NCI-H1694 treated with DMSO at 0.1 percent for 48 hours (cell line): ENCODE results near the gene SVOP.
A peak's percentile ranks its signal among the peaks of the same experiment; 100 is the strongest.

ENCODE experiments used
- DNase-seq: peaks from one replicate; lab custom pipeline; 2025; lab: John Stamatoyannopoulos, UW

Gene SVOP

DNA sequence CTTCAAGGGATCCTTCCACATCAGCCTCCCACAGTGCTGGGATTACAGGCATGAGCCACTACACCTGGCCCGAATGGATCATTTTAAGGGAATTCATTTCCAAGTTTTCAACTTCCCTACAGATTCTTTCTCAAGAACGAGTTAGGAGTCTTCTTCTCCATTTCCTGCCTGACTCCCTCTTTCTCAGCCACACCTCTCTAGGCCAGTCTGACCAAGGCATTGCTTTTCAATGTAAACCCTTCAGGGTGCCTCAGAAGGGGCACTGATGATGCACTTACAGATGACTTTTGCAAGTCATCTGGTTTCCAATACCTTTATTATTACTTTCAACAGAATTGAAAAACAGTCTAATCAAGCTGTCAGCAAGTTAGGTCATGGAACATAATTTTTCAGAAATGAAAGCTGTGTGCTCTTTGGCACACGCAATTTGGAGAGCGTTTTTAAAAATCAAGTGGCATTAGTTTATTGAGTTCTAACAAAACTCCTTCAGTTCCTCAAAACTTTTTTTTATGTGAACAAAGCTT is 47.2 kb downstream of the SVOP start:
- DNase-seq = no peak

DNA sequence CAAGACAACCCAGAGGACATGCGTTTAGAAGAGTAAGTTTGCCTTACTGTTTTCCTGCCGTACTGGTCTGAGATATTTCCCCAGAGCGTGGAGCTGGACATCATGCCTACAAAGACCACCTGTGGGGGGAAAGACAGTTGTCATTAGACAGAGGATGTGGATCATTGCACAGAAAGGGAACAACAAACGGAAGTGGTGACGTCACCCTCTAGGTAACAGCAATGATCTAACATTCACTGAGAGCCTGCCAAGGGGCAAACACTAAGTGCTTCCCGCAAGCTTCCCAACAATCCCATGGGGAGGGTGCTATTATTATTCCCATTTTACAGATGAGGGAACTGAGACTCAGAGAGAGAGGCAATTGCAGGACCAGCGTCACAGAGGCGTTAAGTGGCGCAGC is 48.5 kb downstream of the SVOP start:
- no peak for DNase-seq

- DNase-seq = no peak
These were observed 51.2 kb downstream of the SVOP start for GRCh38 chr12:108969622-108970021.

DNA sequence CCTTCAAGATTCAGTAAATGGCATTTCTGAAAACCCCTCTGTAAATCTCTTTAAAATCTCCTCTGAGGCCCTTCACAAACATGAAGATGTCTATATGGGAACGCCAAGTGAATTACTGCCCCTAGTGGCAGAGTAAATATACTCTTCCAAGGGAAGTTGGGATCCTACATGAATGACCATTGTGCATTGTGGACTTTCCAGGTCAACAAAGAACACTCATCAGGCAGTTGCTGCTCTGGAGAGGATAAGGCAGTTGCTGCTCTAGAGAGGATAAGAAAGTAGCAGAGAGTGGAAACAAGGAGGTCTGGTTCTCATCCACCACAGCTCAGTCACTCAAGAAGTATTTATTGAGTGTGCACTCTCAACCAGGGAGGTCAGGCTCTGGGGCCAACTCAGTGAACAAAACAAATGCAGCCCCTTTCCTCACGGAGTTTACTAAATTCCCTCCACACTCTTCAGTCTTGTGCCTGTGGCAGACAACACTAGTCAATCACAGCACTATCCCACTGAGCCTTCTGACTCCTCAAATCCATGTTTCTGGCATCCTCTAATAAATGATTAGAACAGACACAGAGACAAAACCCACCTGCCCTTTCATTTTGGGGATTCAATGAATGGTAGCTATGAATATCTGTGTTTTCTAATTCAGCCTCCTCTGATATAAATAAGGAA is 52.9 kb downstream of the SVOP start:
- peak; percentile 4 for DNase-seq

GRCh38 chr12:108966378-108967151 is 54.3 kb downstream of the SVOP start:
- no peak for DNase-seq

DNA sequence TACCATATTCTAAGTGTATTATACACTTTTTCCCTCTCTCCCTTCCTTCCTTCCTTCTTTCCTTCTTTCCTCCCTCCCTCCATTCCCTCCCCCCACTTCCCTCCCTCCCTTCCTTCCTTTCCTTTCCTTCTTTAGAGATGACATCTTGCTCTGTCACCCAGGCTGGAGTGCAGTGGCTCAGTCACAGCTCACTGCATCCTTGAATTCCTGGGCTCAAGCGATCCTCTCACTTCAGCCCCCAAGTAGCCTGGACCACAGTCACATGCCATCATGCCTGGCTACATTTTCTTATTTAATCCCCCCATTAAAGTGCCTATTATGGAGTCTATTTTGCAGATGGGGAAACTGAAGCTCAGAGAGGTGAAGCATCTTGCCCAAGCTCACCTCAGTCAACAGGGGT is 55.0 kb downstream of the SVOP start:
- no peak for DNase-seq

- no peak for DNase-seq
These were observed 56.2 kb downstream of the SVOP start for GRCh38 chr12:108964371-108965352.

- DNase-seq = no peak
These were observed 58.6 kb downstream of the SVOP start for GRCh38 chr12:108962256-108962655.

GRCh38 chr12:108959748-108960655 is 60.9 kb downstream of the SVOP start:
- no peak for DNase-seq

GRCh38 chr12:108955225-108955835 is 65.5 kb downstream of the SVOP start:
- DNase-seq = no peak

DNA sequence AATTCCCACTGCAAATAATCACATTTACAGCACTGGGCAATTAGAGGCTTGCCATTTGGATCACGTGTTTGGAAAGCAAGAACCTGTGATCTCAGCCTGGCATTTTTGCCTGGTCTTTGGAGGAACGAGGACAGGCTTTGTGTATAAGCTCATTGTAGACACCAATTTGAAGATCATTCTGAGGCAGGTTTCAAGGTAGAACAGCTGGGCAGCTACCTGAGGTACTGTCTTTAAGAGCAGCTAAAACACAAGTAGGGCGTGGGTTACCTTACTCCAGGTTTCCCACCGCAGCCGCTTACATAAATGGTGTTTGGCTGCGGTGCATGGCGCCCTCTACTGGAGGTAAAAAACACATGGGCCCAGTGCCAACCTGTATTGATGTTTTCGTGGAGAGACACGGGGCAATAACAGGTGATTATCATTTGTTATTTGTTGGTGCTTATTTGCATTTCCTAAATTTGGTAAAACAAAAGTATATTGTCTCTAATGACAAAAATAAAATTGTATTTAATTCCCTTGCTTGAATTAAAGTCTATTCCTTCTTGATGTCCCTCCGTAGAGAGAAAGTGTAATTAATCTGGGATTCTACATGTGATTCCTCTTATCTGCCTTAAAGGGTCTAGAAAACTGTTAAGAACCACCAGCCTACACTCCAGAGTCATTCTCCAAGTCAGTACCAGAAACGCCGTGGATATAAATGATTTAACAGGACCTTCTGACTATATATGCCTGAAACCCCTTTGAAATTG is 69.7 kb downstream of the SVOP start:
- peak; percentile 29 for DNase-seq

- no peak for DNase-seq
These were observed 70.9 kb downstream of the SVOP start for GRCh38 chr12:108949976-108950375.

- no peak for DNase-seq
These were observed 72.5 kb downstream of the SVOP start for GRCh38 chr12:108948367-108948766.

GRCh38 chr12:108947097-108947496 is 73.8 kb downstream of the SVOP start:
- no peak for DNase-seq

DNA sequence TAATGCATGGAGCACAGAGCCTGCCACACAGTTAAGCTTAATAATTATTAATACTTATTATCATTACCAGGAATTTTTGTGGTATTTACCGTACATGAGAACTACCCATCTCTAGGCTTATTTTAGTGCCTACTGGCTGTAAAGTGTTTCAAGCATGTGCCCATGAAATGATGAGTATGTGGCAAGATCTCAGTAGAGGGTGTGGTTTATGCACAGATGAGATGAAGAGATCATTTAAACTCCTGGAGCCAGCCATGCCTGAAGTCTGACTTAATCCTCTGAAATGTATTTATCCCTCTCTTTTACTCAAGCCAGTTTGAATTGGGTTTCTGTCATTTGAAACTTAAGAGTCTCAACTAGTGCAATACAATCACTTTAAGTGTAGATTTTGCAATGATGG is 80.7 kb downstream of the SVOP start:
- no peak for DNase-seq

GRCh38 chr12:108939594-108939993 is 81.3 kb downstream of the SVOP start:
- no peak for DNase-seq

DNA sequence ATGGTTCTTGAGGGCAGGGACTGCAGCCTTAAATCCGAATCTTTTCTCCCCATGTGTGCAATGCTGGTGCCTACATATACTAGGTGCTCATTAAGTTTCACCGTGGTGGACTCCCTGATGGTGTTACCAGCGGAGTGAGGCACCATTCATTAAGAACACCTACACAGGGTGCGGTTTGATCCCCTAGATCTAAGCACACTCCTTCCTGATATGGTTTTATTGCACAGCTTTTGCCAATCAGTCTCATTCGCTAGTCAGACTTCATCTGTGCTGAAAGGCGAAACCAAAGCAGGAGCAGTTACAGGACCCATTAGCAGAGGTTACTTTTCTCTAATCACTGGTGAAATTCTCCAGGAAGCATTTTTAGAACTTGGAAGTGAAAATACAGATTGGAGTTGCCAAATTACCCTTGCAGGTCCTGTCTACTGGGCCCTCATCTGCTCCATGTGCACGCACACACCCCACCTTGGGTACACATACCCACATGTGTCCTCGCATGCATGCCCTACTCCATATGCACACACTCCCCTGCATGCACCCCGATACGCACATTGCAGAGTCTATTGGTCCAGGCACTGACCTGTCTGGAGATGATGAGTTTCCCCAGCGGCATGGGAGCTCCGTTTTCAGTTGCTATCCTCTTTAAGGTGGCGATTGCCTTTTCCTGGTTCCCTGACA is 82.5 kb downstream of the SVOP start:
- DNase-seq = no peak

GRCh38 chr12:108935159-108935763 is 85.6 kb downstream of the SVOP start:
- no peak for DNase-seq

GRCh38 chr12:108933949-108934348 is 86.9 kb downstream of the SVOP start:
- no peak for DNase-seq
